ENCODE data around the gene KCNG4.

DNA sequence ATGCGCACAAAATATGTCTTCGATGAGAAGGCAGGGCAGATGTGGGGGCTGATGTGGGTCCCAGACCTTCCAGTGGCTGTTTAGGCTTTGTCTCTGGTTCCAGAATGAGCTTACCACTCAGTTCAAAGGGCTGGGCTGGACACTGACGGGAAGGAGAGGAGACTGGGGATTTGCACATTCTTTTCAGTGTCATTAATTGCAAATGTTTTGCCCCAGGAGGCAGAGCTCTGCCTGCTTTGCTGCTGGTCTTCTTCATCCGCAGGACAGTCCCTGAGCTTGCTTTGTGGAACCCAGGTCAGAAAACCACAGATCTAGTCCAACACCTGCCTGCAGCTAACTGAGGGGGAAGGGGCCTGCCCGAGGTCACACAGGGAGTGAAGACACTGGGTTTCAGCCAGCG lies 20.9 kb downstream of the KCNG4 start:
- TF ChIP-seq TAF1 (IDR thresholded peaks at IDR 0.05; ENCODE audit: low read depth, low read length), result no peak
- TF ChIP-seq POLR2A (IDR thresholded peaks at IDR 0.05; ENCODE audit: low read depth, low read length), result no peak
- TF ChIP-seq POLR2AphosphoS5 (IDR thresholded peaks at IDR 0.05; ENCODE audit: low read depth, low read length), result no peak
- no peak for TF ChIP-seq PAX5 (IDR thresholded peaks at IDR 0.05; ENCODE audit: insufficient read depth, low read length, severe bottlenecking)
